Kidney (tissue), 14 donors: Measurements from ENCODE around the gene FAM171A1. TPM values are rescaled to one million over a fixed set of nuclear protein-coding genes. Genes with fewer than 3 reads are reported as not detected.

Experiments
- DNase-seq, 5 donors: peaks; one replicate each; pipeline ENCODE4 v3.0.0-alpha.2; 2013 to 2020
- FAIRE-seq: peaks from 2 replicates; lab custom pipeline; 2012; peaks lifted over from hg19 to GRCh38; lab: Jason Lieb, UNC
- H3K27ac ChIP-seq, 2 donors: one replicate each; pipeline ENCODE4 v1.7.0; 2013; ENCODE audit warnings: low read depth in 2 of 2, low read length in 2 of 2, inconsistent platforms in 1 of 2
- H3K27me3 ChIP-seq: one replicate; pipeline ENCODE4 v1.7.1; 2013; ENCODE audit warnings: low read length, inconsistent platforms; ENCODE audit not compliant: control insufficient read depth, insufficient read depth
- H3K36me3 ChIP-seq, 3 donors: one replicate each; pipeline versions ENCODE4 v1.7.0 to v1.7.1; 2013; ENCODE audit warnings: low read length in 3 of 3, control low read depth in 1 of 3, inconsistent platforms in 1 of 3; ENCODE audit not compliant: insufficient read depth in 3 of 3, control insufficient read depth in 2 of 3
- H3K4me1 ChIP-seq, 3 donors: one replicate each; pipeline versions ENCODE4 v1.7.0 to v1.7.1; 2013; ENCODE audit warnings: low read length in 3 of 3, inconsistent platforms in 1 of 3, low read depth in 1 of 3; ENCODE audit not compliant: control insufficient read depth in 2 of 3, insufficient read depth in 2 of 3
- H3K4me3 ChIP-seq, 3 donors: one replicate each; pipeline versions ENCODE4 v1.7.0 to v1.8.1; 2013; ENCODE audit warnings: low read length in 3 of 3, control low read depth in 1 of 3, inconsistent platforms in 1 of 3
- H3K9ac ChIP-seq, 3 donors: one replicate each; pipeline versions ENCODE4 v1.7.0 to v1.7.1; 2013; ENCODE audit warnings: low read length in 3 of 3, control low read depth in 1 of 3, inconsistent platforms in 1 of 3
- H3K9me3 ChIP-seq, 3 donors: one replicate each; pipeline versions ENCODE4 v1.7.0 to v1.7.1; 2013; ENCODE audit warnings: low read length in 3 of 3, control low read depth in 1 of 3, inconsistent platforms in 1 of 3; ENCODE audit not compliant: control insufficient read depth in 2 of 3, insufficient read depth in 1 of 3
- intact Hi-C: fragments of 100-400 bp; cut with DNase I; formaldehyde crosslinking; loops from one replicate; pipeline ENCODE4 v1.11.1; 2022
- polyA plus RNA-seq: library from polyadenylated mRNA; stranded (reverse); fragments of 350-450 nt; fragmentation: Illumina TruSeq; extraction: RNeasy Lipid Tissue Mini Kit (QIAGEN cat#74804); gene quantifications from one replicate; pipeline ENCODE4 v1.2.3, GENCODE V29; 2014; ENCODE audit warnings: low read depth, low replicate concordance; ENCODE audit not compliant: insufficient read depth
- total RNA-seq: library from RNA; stranded (reverse); fragmentation: NEBNext Ultra II Directional; extraction: Animal tissue kit (Norgen Biotek cat#: 25700); gene quantifications from one replicate; pipeline ENCODE4 v1.2.1, GENCODE V29; 2021
- TF ChIP-seq, protein P1 (sequence below): IDR thresholded peaks from 3 replicates; pipeline ENCODE4 v1.5.1; 2012; ENCODE audit warnings: mild to moderate bottlenecking, moderate library complexity, borderline replicate concordance; ENCODE audit not compliant: insufficient read depth; ENCODE audit errors: extremely low read depth
- donor health status: control.
- donor health status: control.
- donor health status: control.
- donor health status: control.
- donor health status: control.
- donor health status: DM: yes; HTN: yes; CAD: no.
- donor health status: Normal renal cell carcinoma (clear cell type).

Gene FAM171A1
- total and polyA plus RNA-seq, 2 donors from 2014 or later: 30.4 to 53.0 TPM

DNA sequence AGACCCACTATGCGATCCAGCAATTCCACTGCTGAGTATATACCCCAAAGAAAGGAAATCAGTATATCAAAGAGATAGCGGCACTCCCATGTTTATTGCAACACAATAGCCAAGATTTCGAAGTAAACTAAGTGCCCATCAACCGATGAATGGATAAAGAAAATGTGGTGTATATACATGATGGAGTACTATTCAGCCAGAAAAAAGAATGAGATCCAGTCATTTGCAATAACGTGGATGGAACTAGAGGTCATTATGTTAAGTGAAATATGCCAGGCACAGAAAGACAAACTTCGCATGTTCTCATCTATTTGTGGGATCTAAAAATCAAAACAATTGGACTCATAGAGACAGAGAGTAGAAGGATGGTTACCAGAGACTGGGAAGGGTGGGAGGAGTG lies 195.5 kb downstream of the FAM171A1 start:
- DNase-seq: no peak
- Histone ChIP-seq H3K4me3 (no peak overlapping the region), H3K9me3 (no peaks in the 10 kb centered on the region), H3K27me3 (no peaks in the 10 kb centered on the region), H3K9ac (no peak overlapping the region), H3K27ac (no peak overlapping the region), H3K36me3 (no peaks in the 10 kb centered on the region), H3K4me1 (peaks cover 0 to 3% (median 0%) of the 10 kb centered on the region in 3 donors)
- TF ChIP-seq, protein P1, sequence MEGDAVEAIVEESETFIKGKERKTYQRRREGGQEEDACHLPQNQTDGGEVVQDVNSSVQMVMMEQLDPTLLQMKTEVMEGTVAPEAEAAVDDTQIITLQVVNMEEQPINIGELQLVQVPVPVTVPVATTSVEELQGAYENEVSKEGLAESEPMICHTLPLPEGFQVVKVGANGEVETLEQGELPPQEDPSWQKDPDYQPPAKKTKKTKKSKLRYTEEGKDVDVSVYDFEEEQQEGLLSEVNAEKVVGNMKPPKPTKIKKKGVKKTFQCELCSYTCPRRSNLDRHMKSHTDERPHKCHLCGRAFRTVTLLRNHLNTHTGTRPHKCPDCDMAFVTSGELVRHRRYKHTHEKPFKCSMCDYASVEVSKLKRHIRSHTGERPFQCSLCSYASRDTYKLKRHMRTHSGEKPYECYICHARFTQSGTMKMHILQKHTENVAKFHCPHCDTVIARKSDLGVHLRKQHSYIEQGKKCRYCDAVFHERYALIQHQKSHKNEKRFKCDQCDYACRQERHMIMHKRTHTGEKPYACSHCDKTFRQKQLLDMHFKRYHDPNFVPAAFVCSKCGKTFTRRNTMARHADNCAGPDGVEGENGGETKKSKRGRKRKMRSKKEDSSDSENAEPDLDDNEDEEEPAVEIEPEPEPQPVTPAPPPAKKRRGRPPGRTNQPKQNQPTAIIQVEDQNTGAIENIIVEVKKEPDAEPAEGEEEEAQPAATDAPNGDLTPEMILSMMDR: no peak
- intact Hi-C loops: no loop called here
- no peak for FAIRE-seq

DNA sequence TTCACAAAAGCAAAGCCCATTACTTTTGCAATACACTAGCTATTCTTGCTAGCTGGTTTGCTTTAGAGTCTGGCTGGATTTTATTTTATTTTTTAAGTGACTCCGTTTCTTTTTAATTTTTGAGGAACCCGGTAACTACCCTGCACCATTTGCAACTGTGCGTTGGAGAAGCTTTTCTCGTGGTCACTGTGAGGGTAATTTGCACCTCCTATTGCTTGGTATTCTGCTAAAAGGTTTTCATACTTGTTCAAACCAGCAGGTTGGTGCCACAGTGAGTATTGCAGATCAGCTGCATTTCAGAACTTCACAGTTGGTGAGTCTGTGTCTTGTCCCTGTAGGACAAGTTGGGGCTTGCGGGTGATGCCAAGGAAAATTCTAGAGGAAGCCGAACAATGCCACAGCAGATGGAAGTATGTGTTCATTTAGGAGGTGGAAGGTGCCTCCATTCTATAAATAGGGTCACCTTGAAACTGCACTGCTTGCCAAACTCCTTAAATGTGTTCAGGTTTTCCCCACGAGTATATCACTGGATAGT lies 198.7 kb downstream of the FAM171A1 start:
- DNase-seq (no peak), FAIRE-seq (no peak)
- H3K4me1 ChIP-seq: peaks cover 0 to 18% (median 7%) of the 10 kb centered on the region in 3 donors
- no peak overlapping the region for H3K27ac ChIP-seq
- no peak overlapping the region for H3K9ac ChIP-seq
- no peaks in the 10 kb centered on the region for H3K27me3 ChIP-seq
- intact Hi-C loops: no loop called here
- no peak overlapping the region for H3K4me3 ChIP-seq
- TF ChIP-seq, protein P1: no peak
- H3K9me3 ChIP-seq: no peaks in the 10 kb centered on the region
- no peaks in the 10 kb centered on the region for H3K36me3 ChIP-seq

DNA sequence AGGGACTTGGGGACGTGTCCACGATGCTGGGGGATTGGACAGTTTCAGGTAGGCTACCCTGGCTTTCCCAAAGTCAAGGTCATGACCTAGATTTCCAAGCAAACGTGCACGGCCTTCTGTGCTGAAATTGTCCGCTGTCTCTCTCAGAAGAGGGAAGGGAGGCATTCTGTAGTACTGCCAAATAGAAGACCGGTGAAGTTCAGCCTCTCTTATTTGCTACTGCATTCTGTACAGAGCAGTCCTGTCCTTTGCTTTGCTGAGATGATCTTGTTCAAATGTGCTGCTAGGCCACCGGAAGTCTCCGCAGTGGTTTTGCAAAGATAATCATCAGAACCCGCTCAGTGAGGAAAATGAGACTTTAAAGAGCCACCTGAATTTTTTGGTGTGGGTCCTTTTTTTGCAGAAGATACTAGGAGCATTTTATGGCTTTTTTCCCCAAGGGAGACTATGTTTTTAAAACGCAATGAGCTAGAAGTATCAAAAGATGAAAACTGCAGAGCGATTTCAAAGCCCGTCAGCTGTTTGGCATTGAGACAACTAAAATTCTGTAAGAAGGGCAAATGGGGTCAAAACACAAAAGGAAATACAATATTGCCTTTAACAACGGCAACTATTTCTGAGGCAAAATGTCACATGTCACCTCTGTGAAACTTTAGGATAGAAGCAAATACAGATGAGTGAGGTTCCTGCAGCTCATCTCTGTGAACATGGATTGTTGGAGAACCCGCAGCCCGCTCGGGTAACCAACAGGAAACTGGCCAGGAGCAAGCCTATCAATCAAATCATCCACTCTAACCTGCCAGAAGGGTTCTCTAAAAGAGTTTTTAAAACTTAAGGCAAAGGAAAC lies 201.3 kb downstream of the FAM171A1 start:
- DNase-seq (peak in 1 of 5 donors; percentile 45), FAIRE-seq (no peak)
- no peaks in the 10 kb centered on the region for H3K36me3 ChIP-seq
- TF ChIP-seq, protein P1: no peak
- no peak overlapping the region for H3K27ac ChIP-seq
- H3K4me3 ChIP-seq: peak overlapping the region in 1 of 3 donors; percentile 33
- H3K27me3 ChIP-seq: no peaks in the 10 kb centered on the region
- peaks cover 0 to 22% (median 11%) of the 10 kb centered on the region in 3 donors for H3K4me1 ChIP-seq
- peak overlapping the region in 1 of 3 donors; percentile 34 for H3K9ac ChIP-seq
- intact Hi-C loops: no loop called here
- no peaks in the 10 kb centered on the region for H3K9me3 ChIP-seq
